ENCODE measurements around the gene GTF3C5. TPM values are rescaled to one million over a fixed set of nuclear protein-coding genes. Genes with fewer than 3 reads are reported as not detected.

The GTF3C5 gene
- total and polyA plus RNA-seq, 2 of the 4 experiments (the other 2 are of a cell fraction), result 49.1 to 52.3 TPM

GRCh38 chr9:133050781-133051180 lies 20.0 kb downstream of the GTF3C5 start:
- peak overlapping the region; percentile 15 for H2AK9ac ChIP-seq (replicated peaks; ENCODE audit: low read depth, low read length, poor library complexity)
- H3K27me3 ChIP-seq (ENCODE audit: control insufficient read depth, insufficient read depth, low read length), result no peaks in the 10 kb centered on the region
- H4K91ac ChIP-seq (ENCODE audit: insufficient read depth, low read depth, low read length), result no peak overlapping the region
- no peak overlapping the region for H4K5ac ChIP-seq (ENCODE audit: low read depth, low read length)
- H3K79me1 ChIP-seq (ENCODE audit: low read depth in 1 of 2, low read length in 2 of 2), result peaks cover 3 to 20% of the 10 kb centered on the region in 2 experiments; a peak in 3 of 4 replicates
- intact Hi-C loops (cut with micrococcal nuclease), result no loop called here
- ATAC-seq (ENCODE audit: low read depth), result no peak
- no peak overlapping the region for H2AFZ ChIP-seq (replicated peaks; ENCODE audit: low read length, poor library complexity)
- no peak overlapping the region for H3K18ac ChIP-seq (ENCODE audit: low read depth, low read length)
- in situ Hi-C loops (cut with MboI; ENCODE audit: low sequenced_read_pairs), result no loop called here
- no peak overlapping the region for H3K23ac ChIP-seq (ENCODE audit: low read depth, low read length)
- H3K9me3 ChIP-seq (ENCODE audit: control insufficient read depth, insufficient read depth, low read length), result no peaks in the 10 kb centered on the region
- peaks cover 8% of the 10 kb centered on the region for H4K20me1 ChIP-seq (ENCODE audit: insufficient read depth, low read length)
- TF ChIP-seq MAZ (IDR thresholded peaks at IDR 0.05; ENCODE audit: borderline replicate concordance, low read depth, low read length) (no peak), POLR2A (IDR thresholded peaks at IDR 0.05; ENCODE audit: low read depth, low read length) (no peak), RCOR1 (IDR thresholded peaks at IDR 0.05; ENCODE audit: insufficient replicate concordance, low read length) (no peak), RAD21 (IDR thresholded peaks at IDR 0.05; ENCODE audit: low read length) (no peak), BHLHE40 (IDR thresholded peaks at IDR 0.05; ENCODE audit: low read depth, low read length) (no peak), USF2 (IDR thresholded peaks at IDR 0.05; ENCODE audit: low read depth, low read length) (no peak), MAFK (IDR thresholded peaks at IDR 0.05; ENCODE audit: low read depth, low read length) (no peak), MXI1 (IDR thresholded peaks at IDR 0.05; ENCODE audit: borderline replicate concordance, low read depth, low read length) (no peak), CHD1 (IDR thresholded peaks at IDR 0.05; ENCODE audit: low read depth, low read length) (no peak), ELK1 (IDR thresholded peaks at IDR 0.05; ENCODE audit: borderline replicate concordance, low read depth, low read length) (no peak), CTCF (conservative IDR thresholded peaks at IDR 0.05; ENCODE audit: low read depth, low read length) (no peak), SMC3 (IDR thresholded peaks at IDR 0.05; ENCODE audit: low read depth, low read length) (no peak), NFE2L2 (IDR thresholded peaks at IDR 0.05; ENCODE audit: low read depth, low read length) (no peak)
- H3K4me3 ChIP-seq (ENCODE audit: insufficient read depth, low read depth, low read length), result no peak overlapping the region
- no peak overlapping the region for H3K9ac ChIP-seq (ENCODE audit: low read depth, low read length)
- 83% methylated on average over 1 of the region's 10 CpGs; no CpG with 5 or more reads in 1 of the 2 experiments for WGBS, 2 experiments (ENCODE audit: extremely low coverage in 2 of 2, insufficient read length in 1 of 2)
- BruUV-seq (replicated peaks), result no TSS peak
- no peaks in the 10 kb centered on the region for H3K9me1 ChIP-seq (ENCODE audit: insufficient read depth, low read length)
- no peak for DNase-seq
- dilution Hi-C loops (cut with HindIII; ENCODE audit: low sequenced_read_pairs, unreplicated experiment), result no loop called here
- no peak overlapping the region for H4K8ac ChIP-seq (ENCODE audit: low read depth in 2 of 2, low read length in 2 of 2)
- H2BK5ac ChIP-seq (ENCODE audit: low read depth, low read length, poor library complexity, severe bottlenecking), result no peak overlapping the region
- no peak overlapping the region for H3K27ac ChIP-seq (ENCODE audit: insufficient read depth, low read length)
- POLR2A ChIA-PET (ENCODE audit: unreplicated experiment), result no interaction called here
- H3K56ac ChIP-seq (ENCODE audit: extremely low read depth, insufficient read depth, low read length), result no peak overlapping the region
- CTCF ChIA-PET, result no interaction called here
- H2BK15ac ChIP-seq (ENCODE audit: low read depth, low read length), result no peak overlapping the region
- H3K4me2 ChIP-seq (ENCODE audit: low read depth, low read length), result no peak overlapping the region
- H3K14ac ChIP-seq (replicated peaks; ENCODE audit: low read depth, low read length), result no peak overlapping the region
- H3K4ac ChIP-seq (ENCODE audit: low read depth, low read length), result no peak overlapping the region
- H2BK20ac ChIP-seq (ENCODE audit: low read depth, low read length), result no peak overlapping the region
- peaks cover 62% of the 10 kb centered on the region for H3K36me3 ChIP-seq (ENCODE audit: control insufficient read depth, insufficient read depth, low read length)
- H2AK5ac ChIP-seq (ENCODE audit: low read depth, low read length), result no peak overlapping the region
- no peak overlapping the region for H2BK120ac ChIP-seq (ENCODE audit: low read depth, low read length)
- H3K4me1 ChIP-seq (ENCODE audit: control insufficient read depth, insufficient read depth, low read length), result no peaks in the 10 kb centered on the region; the same call in 1 of the 2 replicates
